ENCODE data around the gene C12orf60. TPM values are rescaled to one million over a fixed set of nuclear protein-coding genes. Genes with fewer than 3 reads are reported as not detected.

The C12orf60 gene
- total RNA-seq, 1 donor from 2014 or later, result 1.3 TPM

- Mint-ChIP-seq H3K27me3 (ENCODE audit: low read depth) (no peaks in the 10 kb centered on the region), H3K4me1 (peaks cover 11% of the 10 kb centered on the region), H3K9me3 (peaks cover 9% of the 10 kb centered on the region), H3K36me3 (peaks cover 3% of the 10 kb centered on the region), H3K4me3 (peak within 1 kb of the TSS; percentile 39), H3K27ac (peak within 1 kb of the TSS; percentile 27)
- DNase-seq (ENCODE audit: low spot score in 2 of 2, unreplicated experiment in 2 of 2), result no peak
- TF ChIP-seq CTCF (IDR thresholded peaks at IDR 0.05; ENCODE audit: unreplicated experiment), result no peak
Measured at GRCh38 chr12:14814014-14814413, 10.5 kb downstream of the C12orf60 start, which contains the start of gene SMCO3. SMCO3 (minus strand) TSS chr12:14814182; CDS start chr12:14806680, 7,502 bp downstream.

GRCh38 chr12:14824012-14824634 is 20.7 kb downstream of the C12orf60 start:
- H3K27me3 Mint-ChIP-seq (ENCODE audit: low read depth), result no peaks in the 10 kb centered on the region
- H3K36me3 Mint-ChIP-seq, result no peaks in the 10 kb centered on the region
- no peak for TF ChIP-seq CTCF (IDR thresholded peaks at IDR 0.05; ENCODE audit: unreplicated experiment)
- H3K9me3 Mint-ChIP-seq, result no peaks in the 10 kb centered on the region
- DNase-seq (ENCODE audit: low spot score in 2 of 2, unreplicated experiment in 2 of 2), result no peak
- H3K4me3 Mint-ChIP-seq, result no peak overlapping the region
- no peak overlapping the region for H3K27ac Mint-ChIP-seq
- H3K4me1 Mint-ChIP-seq, result no peaks in the 10 kb centered on the region

- Mint-ChIP-seq H3K27ac (no peak overlapping the region), H3K4me3 (no peak overlapping the region), H3K9me3 (no peaks in the 10 kb centered on the region), H3K36me3 (no peaks in the 10 kb centered on the region), H3K4me1 (no peaks in the 10 kb centered on the region), H3K27me3 (ENCODE audit: low read depth) (no peaks in the 10 kb centered on the region)
- no peak for TF ChIP-seq CTCF (IDR thresholded peaks at IDR 0.05; ENCODE audit: unreplicated experiment)
- no peak for DNase-seq (ENCODE audit: low spot score in 2 of 2, unreplicated experiment in 2 of 2)
Measured at GRCh38 chr12:14825256-14825655, 21.8 kb downstream of the C12orf60 start.

- no peaks in the 10 kb centered on the region for H3K27me3 Mint-ChIP-seq (ENCODE audit: low read depth)
- no peak for TF ChIP-seq CTCF (IDR thresholded peaks at IDR 0.05; ENCODE audit: unreplicated experiment)
Measured at GRCh38 chr12:14826491-14826890, 23.0 kb downstream of the C12orf60 start.

GRCh38 chr12:14827043-14827442 is 23.6 kb downstream of the C12orf60 start:
- DNase-seq (ENCODE audit: low spot score in 2 of 2, unreplicated experiment in 2 of 2), result no peak
- H3K4me3 Mint-ChIP-seq, result no peak overlapping the region
- no peak overlapping the region for H3K27ac Mint-ChIP-seq
- TF ChIP-seq CTCF (IDR thresholded peaks at IDR 0.05; ENCODE audit: unreplicated experiment), result no peak
- no peaks in the 10 kb centered on the region for H3K27me3 Mint-ChIP-seq (ENCODE audit: low read depth)
- no peaks in the 10 kb centered on the region for H3K4me1 Mint-ChIP-seq
- H3K36me3 Mint-ChIP-seq, result no peaks in the 10 kb centered on the region
- H3K9me3 Mint-ChIP-seq, result no peaks in the 10 kb centered on the region

More at GRCh38 chr12:14826491-14826890, 23.0 kb downstream of the C12orf60 start:
- Mint-ChIP-seq H3K9me3 (no peaks in the 10 kb centered on the region), H3K36me3 (no peaks in the 10 kb centered on the region), H3K4me1 (no peaks in the 10 kb centered on the region), H3K4me3 (no peak overlapping the region), H3K27ac (no peak overlapping the region)
- DNase-seq (ENCODE audit: low spot score in 2 of 2, unreplicated experiment in 2 of 2), result no peak
